ENCODE results near the gene AKAP17A. TPM values are rescaled to one million over a fixed set of nuclear protein-coding genes. Genes with fewer than 3 reads are reported as not detected.

The AKAP17A gene
- total and polyA plus RNA-seq, 2 experiments from 2014 or later, result 46.3 to 85.2 TPM

DNA sequence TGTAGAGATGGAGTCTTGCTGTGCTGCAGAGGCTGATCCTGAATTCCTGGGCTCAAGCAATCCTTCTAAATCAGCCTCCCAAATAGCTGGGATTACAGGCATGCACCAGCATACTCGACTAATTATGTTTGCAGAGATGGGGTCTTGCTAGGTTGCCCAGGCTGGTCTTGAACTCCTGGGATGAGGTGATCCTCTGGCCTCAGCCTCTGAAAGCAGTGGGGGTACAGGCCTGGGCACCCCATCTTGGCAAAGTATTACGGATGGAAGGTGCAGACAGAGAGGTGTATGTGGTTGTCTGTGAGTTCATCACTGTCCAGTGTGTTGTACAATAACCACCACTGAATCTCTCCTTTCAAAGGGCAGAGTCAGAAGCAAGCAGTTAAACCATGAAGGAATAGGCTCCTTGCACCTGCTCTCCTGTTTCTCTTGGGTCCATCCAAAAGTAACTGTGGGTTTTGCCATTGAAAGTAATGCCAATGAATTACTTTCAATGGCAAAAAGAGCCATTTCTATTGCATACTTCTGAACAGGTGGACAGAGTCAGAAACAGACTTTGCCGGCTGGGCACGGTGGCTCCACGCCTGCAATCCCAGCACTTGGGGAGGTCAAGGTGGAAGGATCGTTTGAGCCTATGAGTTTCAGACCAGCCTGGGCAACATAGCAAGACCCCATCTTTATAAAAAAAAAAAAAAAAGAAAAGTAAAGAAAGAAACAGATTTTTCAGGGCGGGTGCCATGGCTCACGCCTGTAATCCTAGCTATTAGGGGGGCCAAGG, 7.0 kb upstream of the AKAP17A start:
- no peak for TF ChIP-seq EZH2phosphoT487 (IDR thresholded peaks at IDR 0.05; ENCODE audit: low read depth, severe bottlenecking, unreplicated experiment)
- TF ChIP-seq, protein P1, sequence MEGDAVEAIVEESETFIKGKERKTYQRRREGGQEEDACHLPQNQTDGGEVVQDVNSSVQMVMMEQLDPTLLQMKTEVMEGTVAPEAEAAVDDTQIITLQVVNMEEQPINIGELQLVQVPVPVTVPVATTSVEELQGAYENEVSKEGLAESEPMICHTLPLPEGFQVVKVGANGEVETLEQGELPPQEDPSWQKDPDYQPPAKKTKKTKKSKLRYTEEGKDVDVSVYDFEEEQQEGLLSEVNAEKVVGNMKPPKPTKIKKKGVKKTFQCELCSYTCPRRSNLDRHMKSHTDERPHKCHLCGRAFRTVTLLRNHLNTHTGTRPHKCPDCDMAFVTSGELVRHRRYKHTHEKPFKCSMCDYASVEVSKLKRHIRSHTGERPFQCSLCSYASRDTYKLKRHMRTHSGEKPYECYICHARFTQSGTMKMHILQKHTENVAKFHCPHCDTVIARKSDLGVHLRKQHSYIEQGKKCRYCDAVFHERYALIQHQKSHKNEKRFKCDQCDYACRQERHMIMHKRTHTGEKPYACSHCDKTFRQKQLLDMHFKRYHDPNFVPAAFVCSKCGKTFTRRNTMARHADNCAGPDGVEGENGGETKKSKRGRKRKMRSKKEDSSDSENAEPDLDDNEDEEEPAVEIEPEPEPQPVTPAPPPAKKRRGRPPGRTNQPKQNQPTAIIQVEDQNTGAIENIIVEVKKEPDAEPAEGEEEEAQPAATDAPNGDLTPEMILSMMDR (IDR thresholded peaks at IDR 0.05; ENCODE audit: poor library complexity), result no peak
- no peak for TF ChIP-seq EZH2 (IDR thresholded peaks at IDR 0.05; ENCODE audit: borderline replicate concordance)
- no peak overlapping the region for H3K4me3 ChIP-seq
- no peaks in the 10 kb centered on the region for H3K9me2 ChIP-seq (replicated peaks; ENCODE audit: insufficient read depth)
- WGBS (ENCODE audit: low lambda C conversion rate, missing lambda C conversion rate), result 91% methylated on average over 8 of the region's 8 CpGs
- no peaks in the 10 kb centered on the region for H3K79me2 ChIP-seq
- H3K27ac ChIP-seq, result no peak overlapping the region
- H3K4me2 ChIP-seq, result no peak overlapping the region
- no peaks in the 10 kb centered on the region for H3K36me3 ChIP-seq (replicated peaks; ENCODE audit: insufficient read depth, low read depth)
- H3K9me3 ChIP-seq (ENCODE audit: low read depth), result no peaks in the 10 kb centered on the region
- H3K4me1 ChIP-seq (ENCODE audit: insufficient read depth), result no peaks in the 10 kb centered on the region
- no peak for DNase-seq (ENCODE audit: low spot score)
- H3K27me3 ChIP-seq, result no peaks in the 10 kb centered on the region
- no peak overlapping the region for H2AFZ ChIP-seq
- H4K20me1 ChIP-seq (ENCODE audit: insufficient read depth, poor library complexity, severe bottlenecking), result no peaks in the 10 kb centered on the region

DNA sequence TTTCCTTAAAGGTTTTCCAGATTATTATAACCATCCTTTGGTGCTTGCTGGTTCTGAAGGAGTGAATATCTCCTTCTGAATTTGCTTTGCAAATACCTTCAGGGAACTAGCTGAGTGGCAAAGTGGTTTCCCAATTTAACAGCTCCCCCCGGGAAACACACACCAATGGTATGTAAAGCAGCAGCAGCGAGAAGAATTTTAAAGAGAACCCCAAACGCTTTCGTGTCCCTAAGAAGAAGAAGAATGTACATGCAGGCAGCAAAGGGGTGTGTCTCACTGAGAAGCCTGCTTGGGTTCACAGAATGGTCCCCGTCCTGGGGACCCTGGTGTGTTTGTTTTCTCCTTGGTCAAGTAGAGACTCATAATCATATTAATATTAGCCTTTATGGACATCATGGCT, 4.2 kb upstream of the AKAP17A start:
- Histone ChIP-seq H3K36me3 (replicated peaks; ENCODE audit: insufficient read depth, low read depth) (no peaks in the 10 kb centered on the region), H3K4me2 (no peak overlapping the region), H3K27ac (no peak overlapping the region), H3K9me2 (replicated peaks; ENCODE audit: insufficient read depth) (no peaks in the 10 kb centered on the region), H3K9me3 (ENCODE audit: low read depth) (no peaks in the 10 kb centered on the region), H3K79me2 (peaks cover 6% of the 10 kb centered on the region), H2AFZ (no peak overlapping the region), H3K4me1 (ENCODE audit: insufficient read depth) (no peaks in the 10 kb centered on the region), H3K4me3 (no peak overlapping the region), H3K27me3 (no peaks in the 10 kb centered on the region), H4K20me1 (ENCODE audit: insufficient read depth, poor library complexity, severe bottlenecking) (peaks cover 5% of the 10 kb centered on the region)
- TF ChIP-seq, protein P1 (IDR thresholded peaks at IDR 0.05; ENCODE audit: poor library complexity), result no peak
- no peak for DNase-seq (ENCODE audit: low spot score)
- 37% methylated on average over 5 of the region's 5 CpGs for WGBS (ENCODE audit: low lambda C conversion rate, missing lambda C conversion rate)

DNA sequence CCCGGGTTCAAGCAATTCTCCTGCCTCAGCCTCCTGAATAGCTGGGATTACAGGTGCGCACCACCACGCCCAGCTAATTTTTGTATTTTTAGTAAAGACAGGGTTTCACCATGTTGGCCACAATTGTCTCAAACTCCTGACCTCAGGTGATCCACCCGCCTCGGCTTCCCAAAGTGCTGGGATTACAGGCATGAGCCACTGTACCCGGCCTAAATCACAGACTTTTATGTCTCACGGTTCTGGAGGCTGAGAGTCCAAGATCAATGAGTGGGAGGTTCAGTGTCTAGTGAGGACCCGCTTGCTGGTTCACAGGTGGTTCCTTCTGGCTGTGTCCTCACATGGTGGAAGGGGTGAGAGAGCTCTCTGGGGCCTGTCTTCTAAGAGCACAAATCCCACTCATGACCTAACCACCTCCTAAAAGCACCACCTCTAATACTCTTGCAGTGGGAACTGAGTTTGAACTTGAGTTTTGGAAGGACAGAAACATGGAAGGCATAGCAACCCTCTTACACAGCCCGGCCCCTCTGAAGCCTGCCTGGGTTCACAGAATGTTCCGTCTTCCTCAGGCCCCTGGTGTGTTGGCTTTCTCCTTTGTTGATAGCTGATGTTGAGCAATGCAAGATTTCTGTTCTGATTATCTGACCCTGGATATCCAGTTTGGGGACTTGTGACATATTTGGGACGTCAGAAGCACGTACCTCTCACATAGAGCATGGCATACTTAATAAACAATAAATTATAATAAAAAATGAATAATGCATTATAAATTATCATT, 1.9 kb upstream of the AKAP17A start:
- Histone ChIP-seq H4K20me1 (ENCODE audit: insufficient read depth, poor library complexity, severe bottlenecking) (peaks cover 28% of the 10 kb centered on the region), H3K4me1 (ENCODE audit: insufficient read depth) (peaks cover 11% of the 10 kb centered on the region), H3K36me3 (replicated peaks; ENCODE audit: insufficient read depth, low read depth) (no peaks in the 10 kb centered on the region), H3K4me2 (no peak overlapping the region), H3K79me2 (peaks cover 30% of the 10 kb centered on the region), H3K9me2 (replicated peaks; ENCODE audit: insufficient read depth) (no peaks in the 10 kb centered on the region), H3K27me3 (no peaks in the 10 kb centered on the region), H3K4me3 (no peak overlapping the region), H3K27ac (no peak overlapping the region), H3K9me3 (ENCODE audit: low read depth) (no peaks in the 10 kb centered on the region), H2AFZ (no peak overlapping the region)
- TF ChIP-seq, protein P1 (IDR thresholded peaks at IDR 0.05; ENCODE audit: poor library complexity), result no peak
- TF ChIP-seq EZH2phosphoT487 (IDR thresholded peaks at IDR 0.05; ENCODE audit: low read depth, severe bottlenecking, unreplicated experiment) (no peak), EZH2 (IDR thresholded peaks at IDR 0.05; ENCODE audit: borderline replicate concordance) (no peak)
- no peak for DNase-seq (ENCODE audit: low spot score)
- WGBS (ENCODE audit: low lambda C conversion rate, missing lambda C conversion rate), result 87% methylated on average over 12 of the region's 12 CpGs

All from hepatocyte (in vitro differentiated cells).